Stimulated activated CD8-positive, alpha-beta memory T cell treated with anti-CD3 and anti-CD28 coated beads, Interleukin-4, amount 100 ng/mL, for 1 hour (primary cell): ENCODE results near the gene TULP4.
"Not testable (repeated sequence)": the region's sequence is repeated elsewhere in the genome, so short reads cannot be mapped to it uniquely, and the experiment has no call there.

Source experiments
- DNase-seq, 2 donors: peaks; one replicate each; pipeline ENCODE4 v3.0.0-alpha.2; 2020; ENCODE audit warnings: low read depth in 2 of 2, low spot score in 1 of 2

Gene TULP4

GRCh38 chr6:158521759-158522158, 209.5 kb downstream of the TULP4 start:
- no peak for DNase-seq

GRCh38 chr6:158522616-158523015, 210.4 kb downstream of the TULP4 start:
- no peak for DNase-seq

- no peak for DNase-seq
These were observed 212.0 kb downstream of the TULP4 start for GRCh38 chr6:158524311-158524710.

- DNase-seq = not testable (repeated sequence)
These were observed 215.6 kb downstream of the TULP4 start for GRCh38 chr6:158527858-158528257.

GRCh38 chr6:158528826-158529225, 216.6 kb downstream of the TULP4 start:
- no peak for DNase-seq

- no peak for DNase-seq
These were observed 217.4 kb downstream of the TULP4 start for GRCh38 chr6:158529629-158530028.

- DNase-seq = no peak
These were observed 219.3 kb downstream of the TULP4 start for GRCh38 chr6:158531566-158531965.

- no peak for DNase-seq
These were observed 219.7 kb downstream of the TULP4 start for GRCh38 chr6:158531970-158532369.

- peak; percentile 43 to 46 for DNase-seq
These were observed 224.0 kb downstream of the TULP4 start for GRCh38 chr6:158536084-158536890.

- DNase-seq = no peak
These were observed 224.9 kb downstream of the TULP4 start for GRCh38 chr6:158536891-158537798.

GRCh38 chr6:158538741-158539140, 226.5 kb downstream of the TULP4 start:
- DNase-seq = no peak

GRCh38 chr6:158539413-158539812, 227.1 kb downstream of the TULP4 start:
- DNase-seq = no peak

- DNase-seq = no peak
These were observed 227.6 kb downstream of the TULP4 start for GRCh38 chr6:158539881-158540280.

GRCh38 chr6:158543606-158544185, 231.4 kb downstream of the TULP4 start:
- DNase-seq = no peak

- no peak for DNase-seq
These were observed 232.2 kb downstream of the TULP4 start for GRCh38 chr6:158544428-158544827.

- no peak for DNase-seq
These were observed 233.0 kb downstream of the TULP4 start for GRCh38 chr6:158545043-158545966.

- no peak for DNase-seq
These were observed 236.3 kb downstream of the TULP4 start for GRCh38 chr6:158548418-158549161.

GRCh38 chr6:158552055-158552795, 240.0 kb downstream of the TULP4 start:
- no peak for DNase-seq

- DNase-seq = no peak
These were observed 240.5 kb downstream of the TULP4 start for GRCh38 chr6:158552796-158553138.
